Activated naive CD4-positive, alpha-beta T cell treated with anti-CD3 and anti-CD28 coated beads, Interleukin-2, amount 10 ng/mL, durations not matched to agents 7 days and 5 days (primary cell): Measurements from ENCODE around the gene TFPI.
"Not testable (repeated sequence)": the region's sequence is repeated elsewhere in the genome, so short reads cannot be mapped to it uniquely, and the experiment has no call there.

ENCODE experiments used
- CTCF ChIA-PET: fragments of 350-600 bp; sonication (Branson Sonifier 250); formaldehyde crosslinking; loops from one replicate; lab custom pipeline; 2021; ENCODE audit warnings: antibody characterized with exemption; lab: Charles Lee
- DNase-seq: peaks from one replicate; pipeline ENCODE4 v3.0.0-alpha.2; 2020
- H3K27ac Mint-ChIP-seq: one replicate; pipeline ENCODE4 v1.8.0; 2021; ENCODE audit warnings: mild to moderate bottlenecking, moderate library complexity, mixed read lengths
- H3K27me3 Mint-ChIP-seq: one replicate; pipeline ENCODE4 v1.8.0; 2021; ENCODE audit warnings: mild to moderate bottlenecking, mixed read lengths
- H3K36me3 Mint-ChIP-seq: one replicate; pipeline ENCODE4 v1.8.0; 2021; ENCODE audit warnings: mixed read lengths
- H3K4me1 Mint-ChIP-seq: one replicate; pipeline ENCODE4 v1.8.0; 2021; ENCODE audit warnings: mixed read lengths
- H3K4me3 Mint-ChIP-seq: one replicate; pipeline ENCODE4 v1.8.0; 2021; ENCODE audit warnings: mild to moderate bottlenecking, moderate library complexity, mixed read lengths
- H3K9me3 Mint-ChIP-seq: one replicate; pipeline ENCODE4 v1.8.0; 2021; ENCODE audit warnings: mixed read lengths

Gene TFPI

GRCh38 chr2:187513460-187514234, 40.6 kb downstream of the TFPI start:
- H3K36me3 Mint-ChIP-seq, H3K9me3 Mint-ChIP-seq, H3K4me3 Mint-ChIP-seq, H3K4me1 Mint-ChIP-seq, H3K27me3 Mint-ChIP-seq, DNase-seq, H3K27ac Mint-ChIP-seq: not testable (repeated sequence)
- CTCF ChIA-PET: interaction anchor here (0.6 kb wide), 1 partner anchor 68 kb away, joined by 3 read pairs; no protein-coding TSS in a partner anchor

- CTCF ChIA-PET: interaction anchor here (2.6 kb wide), 1 partner anchor 12 kb away, joined by 5 read pairs; no protein-coding TSS in a partner anchor
- H3K4me3 Mint-ChIP-seq: no peak overlapping the region
- H3K9me3 Mint-ChIP-seq: no peaks in the 10 kb centered on the region
- no peaks in the 10 kb centered on the region for H3K36me3 Mint-ChIP-seq
- H3K27me3 Mint-ChIP-seq: no peaks in the 10 kb centered on the region
- no peak overlapping the region for H3K27ac Mint-ChIP-seq
- H3K4me1 Mint-ChIP-seq: peaks cover 2% of the 10 kb centered on the region
- DNase-seq: no peak
Measured at GRCh38 chr2:187511356-187512315, 42.6 kb downstream of the TFPI start.

- H3K27ac Mint-ChIP-seq, H3K27me3 Mint-ChIP-seq, H3K9me3 Mint-ChIP-seq, H3K4me3 Mint-ChIP-seq, H3K4me1 Mint-ChIP-seq, DNase-seq, H3K36me3 Mint-ChIP-seq: not testable (repeated sequence)
- CTCF ChIA-PET: interaction anchor here (2.6 kb wide), 1 partner anchor 11 kb away, joined by 5 read pairs; no protein-coding TSS in a partner anchor
Measured at GRCh38 chr2:187510419-187511355, 43.5 kb downstream of the TFPI start.

GRCh38 chr2:187509667-187510417, 44.4 kb downstream of the TFPI start:
- no peaks in the 10 kb centered on the region for H3K9me3 Mint-ChIP-seq
- H3K36me3 Mint-ChIP-seq: no peaks in the 10 kb centered on the region
- CTCF ChIA-PET: interaction anchor here (2.6 kb wide), 1 partner anchor 10 kb away, joined by 5 read pairs; no protein-coding TSS in a partner anchor
- no peak overlapping the region for H3K4me3 Mint-ChIP-seq
- H3K27me3 Mint-ChIP-seq: no peaks in the 10 kb centered on the region
- no peak overlapping the region for H3K27ac Mint-ChIP-seq
- DNase-seq: no peak
- H3K4me1 Mint-ChIP-seq: peaks cover 2% of the 10 kb centered on the region

- CTCF ChIA-PET: no interaction called here
- Mint-ChIP-seq H3K27me3 (no peaks in the 10 kb centered on the region), H3K9me3 (no peaks in the 10 kb centered on the region), H3K27ac (no peak overlapping the region), H3K36me3 (no peaks in the 10 kb centered on the region), H3K4me3 (no peak overlapping the region), H3K4me1 (peaks cover 2% of the 10 kb centered on the region)
- no peak for DNase-seq
Measured at GRCh38 chr2:187506416-187506815, 47.8 kb downstream of the TFPI start.

- no peaks in the 10 kb centered on the region for H3K27me3 Mint-ChIP-seq
- peaks cover 2% of the 10 kb centered on the region for H3K4me1 Mint-ChIP-seq
- H3K4me3 Mint-ChIP-seq: no peak overlapping the region
- no peak overlapping the region for H3K27ac Mint-ChIP-seq
- no peaks in the 10 kb centered on the region for H3K9me3 Mint-ChIP-seq
- CTCF ChIA-PET: interaction anchor here (1.3 kb wide), 1 partner anchor 76 kb away, joined by 6 read pairs; no protein-coding TSS in a partner anchor
- H3K36me3 Mint-ChIP-seq: no peaks in the 10 kb centered on the region
- no peak for DNase-seq
Measured at GRCh38 chr2:187505065-187505672, 49.1 kb downstream of the TFPI start.

GRCh38 chr2:187504312-187504921, 49.8 kb downstream of the TFPI start:
- Mint-ChIP-seq H3K4me3 (no peak overlapping the region), H3K27me3 (no peaks in the 10 kb centered on the region), H3K27ac (no peak overlapping the region), H3K9me3 (no peaks in the 10 kb centered on the region), H3K4me1 (no peaks in the 10 kb centered on the region), H3K36me3 (no peaks in the 10 kb centered on the region)
- DNase-seq: no peak
- CTCF ChIA-PET: interaction anchor here (1.3 kb wide), 1 partner anchor 77 kb away, joined by 6 read pairs; no protein-coding TSS in a partner anchor

GRCh38 chr2:187503700-187504099, 50.5 kb downstream of the TFPI start:
- Mint-ChIP-seq H3K36me3 (no peaks in the 10 kb centered on the region), H3K27ac (no peak overlapping the region), H3K27me3 (no peaks in the 10 kb centered on the region), H3K4me3 (no peak overlapping the region), H3K4me1 (no peaks in the 10 kb centered on the region), H3K9me3 (no peaks in the 10 kb centered on the region)
- DNase-seq: no peak
- CTCF ChIA-PET: interaction anchor here (6.2 kb wide), 1 partner anchor 77 kb away, joined by 117 read pairs; no protein-coding TSS in a partner anchor

- Mint-ChIP-seq H3K27ac (no peak overlapping the region), H3K4me1 (no peaks in the 10 kb centered on the region), H3K36me3 (no peaks in the 10 kb centered on the region), H3K27me3 (no peaks in the 10 kb centered on the region), H3K9me3 (no peaks in the 10 kb centered on the region), H3K4me3 (no peak overlapping the region)
- CTCF ChIA-PET: interaction anchor here (1.2 to 6.2 kb wide), 2 partner anchors 78 to 340 kb away, joined by 3 to 117 read pairs; no protein-coding TSS in a partner anchor
- DNase-seq: no peak
Measured at GRCh38 chr2:187502467-187502866, 51.8 kb downstream of the TFPI start.

GRCh38 chr2:187500585-187501359, 53.5 kb downstream of the TFPI start:
- DNase-seq: no peak
- CTCF ChIA-PET: interaction anchor here (0.9 to 6.2 kb wide), 18 partner anchors 9 to 343 kb away, joined by 3 to 117 read pairs (median 4); no protein-coding TSS in a partner anchor
- no peaks in the 10 kb centered on the region for H3K36me3 Mint-ChIP-seq

GRCh38 chr2:187499941-187500532, 54.2 kb downstream of the TFPI start:
- no peaks in the 10 kb centered on the region for H3K36me3 Mint-ChIP-seq
- no peaks in the 10 kb centered on the region for H3K9me3 Mint-ChIP-seq
- H3K27me3 Mint-ChIP-seq: no peaks in the 10 kb centered on the region
- H3K4me3 Mint-ChIP-seq: no peak overlapping the region
- CTCF ChIA-PET: interaction anchor here (0.7 to 6.2 kb wide), 20 partner anchors 10 to 344 kb away, joined by 3 to 117 read pairs (median 4); partner anchors contain the start of gene TFPI
- no peak overlapping the region for H3K27ac Mint-ChIP-seq
- DNase-seq: peak; percentile 57
- no peaks in the 10 kb centered on the region for H3K4me1 Mint-ChIP-seq

More at GRCh38 chr2:187500585-187501359, 53.5 kb downstream of the TFPI start:
- no peaks in the 10 kb centered on the region for H3K4me1 Mint-ChIP-seq
- H3K27me3 Mint-ChIP-seq: no peaks in the 10 kb centered on the region
- no peak overlapping the region for H3K4me3 Mint-ChIP-seq
- no peak overlapping the region for H3K27ac Mint-ChIP-seq
- H3K9me3 Mint-ChIP-seq: no peaks in the 10 kb centered on the region
